IMR-90 (cell line): ENCODE results near the gene MALSU1. TPM values are rescaled to one million over a fixed set of nuclear protein-coding genes. Genes with fewer than 3 reads are reported as not detected.

Source experiments
- ATAC-seq: fragments of 200-7000 bp; cut with Tn5 transposase; 2 replicates; pipeline ENCODE4 v1.9.1; 2020; ENCODE audit warnings: low read depth, mild to moderate bottlenecking, moderate library complexity
- BruUV-seq: library from RNA; stranded (reverse); fragments of 400-500 nt; replicated peaks from 2 replicates; lab custom pipeline; 2021; lab: Mats Ljungman, UMichigan
- CTCF ChIA-PET: fragments of 300-600 bp; formaldehyde crosslinking; extraction: SDS; loops from one replicate; lab custom pipeline; 2021; ENCODE audit warnings: antibody characterized with exemption; lab: Yijun Ruan, JAX
- POLR2A ChIA-PET: fragments of 300-600 bp; sonication (Branson Sonifier 250); formaldehyde crosslinking; loops from one replicate; lab custom pipeline; 2022; ENCODE audit warnings: antibody characterized with exemption; ENCODE audit not compliant: unreplicated experiment; lab: Charles Lee
- DNase-seq: peaks from one replicate; pipeline ENCODE4 v3.0.0; 2013
- H2AFZ ChIP-seq: replicated peaks from 2 replicates; pipeline ENCODE3; 2013; ENCODE audit warnings: low read length, mild to moderate bottlenecking; ENCODE audit not compliant: poor library complexity
- H2AK5ac ChIP-seq: 2 replicates; pipeline ENCODE4 v1.6.1; 2013; ENCODE audit warnings: low read depth, low read length, inconsistent platforms
- H2AK9ac ChIP-seq: replicated peaks from 2 replicates; pipeline ENCODE3; 2013; ENCODE audit warnings: mild to moderate bottlenecking, low read depth, low read length, moderate library complexity; ENCODE audit not compliant: poor library complexity
- H2BK120ac ChIP-seq: 2 replicates; pipeline ENCODE4 v1.6.1; 2013; ENCODE audit warnings: low read depth, low read length, inconsistent platforms
- H2BK15ac ChIP-seq: 3 replicates; pipeline ENCODE4 v1.6.1; 2013; ENCODE audit warnings: low read depth, low read length, inconsistent platforms
- H2BK20ac ChIP-seq: 2 replicates; pipeline ENCODE4 v1.6.1; 2013; ENCODE audit warnings: low read depth, mild to moderate bottlenecking, inconsistent platforms, low read length, moderate library complexity
- H2BK5ac ChIP-seq: 2 replicates; pipeline ENCODE4 v1.6.1; 2013; ENCODE audit warnings: mild to moderate bottlenecking, low read depth, low read length, inconsistent platforms; ENCODE audit not compliant: poor library complexity, severe bottlenecking
- H3K14ac ChIP-seq: replicated peaks from 2 replicates; pipeline ENCODE4 v1.6.1; 2013; ENCODE audit warnings: low read depth, low read length, inconsistent platforms
- H3K18ac ChIP-seq: 2 replicates; pipeline ENCODE4 v1.6.1; 2013; ENCODE audit warnings: low read depth, low read length, control low read depth
- H3K23ac ChIP-seq: 2 replicates; pipeline ENCODE4 v1.6.1; 2013; ENCODE audit warnings: low read depth, low read length, inconsistent platforms
- H3K27ac ChIP-seq: 2 replicates; pipeline ENCODE4 v1.5.1; 2013; ENCODE audit warnings: mild to moderate bottlenecking, control low read depth, low read length; ENCODE audit not compliant: insufficient read depth
- H3K27me3 ChIP-seq: 2 replicates; pipeline ENCODE4 v1.6.1; 2013; ENCODE audit warnings: low read length; ENCODE audit not compliant: control insufficient read depth, insufficient read depth
- H3K36me3 ChIP-seq: 2 replicates; pipeline ENCODE4 v1.6.1; 2013; ENCODE audit warnings: low read length, mixed read lengths; ENCODE audit not compliant: control insufficient read depth, insufficient read depth
- H3K4ac ChIP-seq: 2 replicates; pipeline ENCODE4 v1.6.1; 2013; ENCODE audit warnings: low read depth, low read length, inconsistent platforms
- H3K4me1 ChIP-seq: 2 replicates; pipeline ENCODE4 v1.6.1; 2013; ENCODE audit warnings: low read length, mixed read lengths; ENCODE audit not compliant: control insufficient read depth, insufficient read depth
- H3K4me2 ChIP-seq: 2 replicates; pipeline ENCODE4 v1.6.1; 2013; ENCODE audit warnings: low read depth, mild to moderate bottlenecking, control low read depth, low read length, moderate library complexity
- H3K4me3 ChIP-seq: 2 replicates; pipeline ENCODE4 v1.5.1; 2013; ENCODE audit warnings: low read depth, mild to moderate bottlenecking, control low read depth, low read length, moderate library complexity; ENCODE audit not compliant: insufficient read depth
- H3K56ac ChIP-seq: 2 replicates; pipeline ENCODE4 v1.6.1; 2013; ENCODE audit warnings: low read length, inconsistent platforms; ENCODE audit not compliant: insufficient read depth; ENCODE audit errors: extremely low read depth
- H3K79me1 ChIP-seq, 2 experiments: 2 replicates each; pipeline ENCODE4 v1.6.1; 2013; ENCODE audit warnings: low read length in 2 of 2, inconsistent platforms in 1 of 2, low read depth in 1 of 2
- H3K9ac ChIP-seq: 2 replicates; pipeline ENCODE4 v1.6.1; 2013; ENCODE audit warnings: low read depth, low read length, control low read depth
- H3K9me1 ChIP-seq: 2 replicates; pipeline ENCODE4 v1.6.1; 2013; ENCODE audit warnings: low read length, inconsistent platforms; ENCODE audit not compliant: insufficient read depth
- H3K9me3 ChIP-seq: 2 replicates; pipeline ENCODE4 v1.6.1; 2013; ENCODE audit warnings: low read length; ENCODE audit not compliant: control insufficient read depth, insufficient read depth
- H4K20me1 ChIP-seq: 2 replicates; pipeline ENCODE4 v1.6.1; 2013; ENCODE audit warnings: low read length, inconsistent platforms; ENCODE audit not compliant: insufficient read depth
- H4K5ac ChIP-seq: 2 replicates; pipeline ENCODE4 v1.6.1; 2013; ENCODE audit warnings: mild to moderate bottlenecking, low read depth, low read length, control low read depth
- H4K8ac ChIP-seq, 2 experiments: 2 replicates each; pipeline ENCODE4 v1.6.1; 2013; ENCODE audit warnings: low read depth in 2 of 2, low read length in 2 of 2, control low read depth in 1 of 2, inconsistent platforms in 1 of 2
- H4K91ac ChIP-seq: 2 replicates; pipeline ENCODE4 v1.6.1; 2013; ENCODE audit warnings: low read depth, low read length, inconsistent platforms; ENCODE audit not compliant: insufficient read depth
- CEBPB ChIP-seq: IDR thresholded peaks from 2 replicates; pipeline ENCODE4 v1.6.1; 2012; ENCODE audit warnings: low read depth, low read length, improper control_type of control experiment
- MAZ ChIP-seq: IDR thresholded peaks from 2 replicates; pipeline ENCODE4 v1.6.1; 2012; ENCODE audit warnings: low read depth, mild to moderate bottlenecking, low read length, improper control_type of control experiment, moderate library complexity, borderline replicate concordance
- WGBS, 2 experiments: methylation state at CpG; one replicate each; pipeline versions ENCODE4 v1.1.5 to v1.1.7; 2013; ENCODE audit warnings: missing lambda C conversion rate in 2 of 2; ENCODE audit not compliant: insufficient read length in 1 of 2; ENCODE audit errors: extremely low coverage in 2 of 2; 5-methylcytosine and 5-hydroxymethylcytosine counted together
- dilution Hi-C: fragments of 300-500 bp; cut with HindIII; formaldehyde crosslinking; loops from one replicate; pipeline ENCODE4 v1.14.3; 2018; ENCODE audit warnings: low sequenced_read_pairs; ENCODE audit not compliant: unreplicated experiment
- in situ Hi-C: fragments of 300-500 bp; cut with MboI; formaldehyde crosslinking; loops from 3 replicates; pipeline ENCODE4 v1.14.3; 2019; ENCODE audit warnings: low sequenced_read_pairs, inconsistent platforms, mixed read lengths
- intact Hi-C: fragments of 100-400 bp; cut with micrococcal nuclease; formaldehyde crosslinking; loops from 2 replicates; pipeline ENCODE4 v1.10.0; 2022
- polyA plus RNA-seq, 3 experiments: library from polyadenylated mRNA; depleted of rRNA; stranded (reverse); fragments of >200 nt; gene quantifications; 2 replicates each; pipeline ENCODE4 v1.2.3, GENCODE V29; 2012; ENCODE audit warnings: low replicate concordance in 1 of 3
- total RNA-seq: library from RNA; depleted of rRNA; stranded (reverse); fragments of >200 nt; gene quantifications from 2 replicates; pipeline ENCODE4 v1.2.3, GENCODE V29; 2012

MALSU1 gene
- total and polyA plus RNA-seq, 2 of the 4 experiments (the other 2 are of a cell fraction) = 30.5 to 36.0 TPM

- H4K5ac ChIP-seq = no peak overlapping the region
- in situ Hi-C loops (no loop called here), intact Hi-C loops (no loop called here), dilution Hi-C loops (no loop called here)
- H4K8ac ChIP-seq = no peak overlapping the region
- H3K9me1 ChIP-seq = peaks cover 5% of the 10 kb centered on the region
- H4K20me1 ChIP-seq = peaks cover 13% of the 10 kb centered on the region; the same call in 1 of the 2 replicates
- no peak overlapping the region for H3K9ac ChIP-seq
- H2BK15ac ChIP-seq = no peak overlapping the region
- WGBS, 2 experiments = no CpG with 5 or more reads among the region's 6 CpGs
- H3K79me1 ChIP-seq = peaks cover 13 to 61% of the 10 kb centered on the region in 2 experiments
- BruUV-seq = no TSS peak
- H2BK120ac ChIP-seq = no peak overlapping the region
- H3K4me3 ChIP-seq = no peak overlapping the region
- no peak overlapping the region for H3K4me2 ChIP-seq
- no peak overlapping the region for H3K18ac ChIP-seq
- H4K91ac ChIP-seq = no peak overlapping the region
- no peak overlapping the region for H3K14ac ChIP-seq
- no peak overlapping the region for H3K4ac ChIP-seq
- H3K9me3 ChIP-seq = peaks cover 5% of the 10 kb centered on the region
- TF ChIP-seq CEBPB = peak; percentile 9; the same call in 1 of the 2 replicates
- TF ChIP-seq MAZ = no peak
- no peaks in the 10 kb centered on the region for H3K27me3 ChIP-seq
- POLR2A ChIA-PET = interaction anchor here (0.7 kb wide), 1 partner anchor 187 kb away, joined by 4 read pairs; no protein-coding TSS in a partner anchor
- ATAC-seq (no peak), DNase-seq (no peak)
- peaks cover 21% of the 10 kb centered on the region for H3K4me1 ChIP-seq
- H2AFZ ChIP-seq = no peak overlapping the region
- no peak overlapping the region for H2BK5ac ChIP-seq
- H3K36me3 ChIP-seq = peaks cover 19% of the 10 kb centered on the region
- CTCF ChIA-PET = interaction anchor here (0.6 to 0.8 kb wide), 2 partner anchors 22 to 64 kb away, joined by 4 to 5 read pairs; no protein-coding TSS in a partner anchor
- H3K56ac ChIP-seq = no peak overlapping the region
- H3K23ac ChIP-seq = no peak overlapping the region
- H2AK5ac ChIP-seq = no peak overlapping the region
- no peak overlapping the region for H2AK9ac ChIP-seq
- H3K27ac ChIP-seq = no peak overlapping the region
- H2BK20ac ChIP-seq = no peak overlapping the region
These were observed 37.7 kb downstream of the MALSU1 start for GRCh38 chr7:23336799-23337283.
